Hepatocyte (in vitro differentiated cells): ENCODE measurements around the gene CCR2.

Experiments
- CTCF ChIP-seq: fragments of 200-600 bp; sonication (generic); IDR thresholded peaks from 2 replicates; pipeline ENCODE4 v1.5.1; 2016; ENCODE audit warnings: antibody characterized with exemption, mild to moderate bottlenecking; ENCODE audit not compliant: poor library complexity
- EZH2 ChIP-seq: fragments of 200-600 bp; sonication (generic); IDR thresholded peaks from 2 replicates; pipeline ENCODE4 v1.6.1; 2016; ENCODE audit warnings: antibody characterized with exemption, mild to moderate bottlenecking, borderline replicate concordance
- EZH2phosphoT487 ChIP-seq: fragments of 200-600 bp; sonication (generic); IDR thresholded peaks from one replicate; pipeline ENCODE4 v1.6.1; 2018; ENCODE audit warnings: antibody characterized with exemption, mild to moderate bottlenecking, low read depth, moderate library complexity; ENCODE audit not compliant: unreplicated experiment, severe bottlenecking

- TF ChIP-seq CTCF, result no peak
- TF ChIP-seq EZH2, result no peak
- no peak for TF ChIP-seq EZH2phosphoT487
Observed at GRCh38 chr3:46370839-46371518, 17.1 kb downstream of the CCR2 start, which contains the start of gene CCR5.
